Glutamatergic neuron (in vitro differentiated cells): Measurements from ENCODE around the gene RAPGEF6. TPM values are rescaled to one million over a fixed set of nuclear protein-coding genes. Genes with fewer than 3 reads are reported as not detected.

Source experiments
- DNase-seq: peaks from one replicate; pipeline ENCODE4 v3.0.0; 2022
- H3K27ac Mint-ChIP-seq: one replicate; pipeline ENCODE4 v1.8.0; 2020; ENCODE audit warnings: mild to moderate bottlenecking, mixed read lengths, inconsistent platforms; ENCODE audit not compliant: unreplicated experiment
- H3K27me3 Mint-ChIP-seq: one replicate; pipeline ENCODE4 v1.8.0; 2020; ENCODE audit warnings: mild to moderate bottlenecking, moderate library complexity, mixed read lengths, inconsistent platforms; ENCODE audit not compliant: unreplicated experiment
- H3K36me3 Mint-ChIP-seq: one replicate; pipeline ENCODE4 v1.8.0; 2020; ENCODE audit warnings: mild to moderate bottlenecking, mixed read lengths, inconsistent platforms; ENCODE audit not compliant: unreplicated experiment
- H3K4me1 Mint-ChIP-seq: one replicate; pipeline ENCODE4 v1.8.0; 2020; ENCODE audit warnings: mild to moderate bottlenecking, low read depth, mixed read lengths, inconsistent platforms; ENCODE audit not compliant: unreplicated experiment
- H3K4me3 Mint-ChIP-seq: one replicate; pipeline ENCODE4 v1.8.0; 2020; ENCODE audit warnings: mild to moderate bottlenecking, mixed read lengths, inconsistent platforms; ENCODE audit not compliant: unreplicated experiment
- H3K9me3 Mint-ChIP-seq: one replicate; pipeline ENCODE4 v1.8.0; 2020; ENCODE audit warnings: mild to moderate bottlenecking, moderate library complexity, mixed read lengths, inconsistent platforms; ENCODE audit not compliant: unreplicated experiment
- CTCF ChIP-seq: fragments of 200-600 bp; sonication (generic); IDR thresholded peaks from one replicate; pipeline ENCODE4 v1.5.0; 2021; ENCODE audit not compliant: partially characterized antibody, unreplicated experiment
- total RNA-seq: library from RNA; stranded (reverse); fragmentation: NEBNext Ultra II Directional; extraction: Animal tissue kit (Norgen Biotek cat#: 25700); gene quantifications from one replicate; pipeline ENCODE4 v1.2.1, GENCODE V29; 2021; ENCODE audit not compliant: unreplicated experiment

The RAPGEF6 gene
- total RNA-seq, 1 donor from 2014 or later: 278 TPM

GRCh38 chr5:131635684-131636572, 899 bp upstream of the RAPGEF6 start:
- TF ChIP-seq CTCF: no peak
- peak overlapping the region; percentile 98 for H3K4me3 Mint-ChIP-seq
- peaks cover 12% of the 10 kb centered on the region for H3K9me3 Mint-ChIP-seq
- H3K4me1 Mint-ChIP-seq: peaks cover 11% of the 10 kb centered on the region
- H3K27me3 Mint-ChIP-seq: peaks cover 7% of the 10 kb centered on the region
- peak overlapping the region; percentile 96 for H3K27ac Mint-ChIP-seq
- H3K36me3 Mint-ChIP-seq: no peaks in the 10 kb centered on the region
- no peak for DNase-seq

GRCh38 chr5:131634666-131634995, 398 bp downstream of the RAPGEF6 start:
- peaks cover 12% of the 10 kb centered on the region for H3K9me3 Mint-ChIP-seq
- DNase-seq: peak; percentile 76
- peaks cover 7% of the 10 kb centered on the region for H3K27me3 Mint-ChIP-seq
- no peaks in the 10 kb centered on the region for H3K36me3 Mint-ChIP-seq
- peak overlapping the region; percentile 98 for H3K4me3 Mint-ChIP-seq
- no peak for TF ChIP-seq CTCF
- H3K27ac Mint-ChIP-seq: peak overlapping the region; percentile 96
- peaks cover 11% of the 10 kb centered on the region for H3K4me1 Mint-ChIP-seq

GRCh38 chr5:131634238-131634637, 791 bp downstream of the RAPGEF6 start:
- H3K36me3 Mint-ChIP-seq: no peaks in the 10 kb centered on the region
- no peak for TF ChIP-seq CTCF
- H3K27ac Mint-ChIP-seq: peak overlapping the region; percentile 96
- DNase-seq: no peak
- H3K4me1 Mint-ChIP-seq: peaks cover 12% of the 10 kb centered on the region
- peaks cover 12% of the 10 kb centered on the region for H3K9me3 Mint-ChIP-seq
- H3K27me3 Mint-ChIP-seq: peaks cover 7% of the 10 kb centered on the region
- H3K4me3 Mint-ChIP-seq: peak overlapping the region; percentile 98

GRCh38 chr5:131633830-131634229, 1.2 kb downstream of the RAPGEF6 start:
- TF ChIP-seq CTCF: no peak
- H3K27ac Mint-ChIP-seq: peak overlapping the region; percentile 96
- no peaks in the 10 kb centered on the region for H3K36me3 Mint-ChIP-seq
- peak overlapping the region; percentile 98 for H3K4me3 Mint-ChIP-seq
- H3K9me3 Mint-ChIP-seq: peaks cover 12% of the 10 kb centered on the region
- DNase-seq: no peak
- peaks cover 16% of the 10 kb centered on the region for H3K4me1 Mint-ChIP-seq
- H3K27me3 Mint-ChIP-seq: peaks cover 7% of the 10 kb centered on the region

- H3K36me3 Mint-ChIP-seq: no peaks in the 10 kb centered on the region
- peaks cover 7% of the 10 kb centered on the region for H3K27me3 Mint-ChIP-seq
- H3K27ac Mint-ChIP-seq: no peak overlapping the region
- H3K4me1 Mint-ChIP-seq: peaks cover 17% of the 10 kb centered on the region
- H3K9me3 Mint-ChIP-seq: peaks cover 12% of the 10 kb centered on the region
- no peak for TF ChIP-seq CTCF
- DNase-seq: no peak
- no peak overlapping the region for H3K4me3 Mint-ChIP-seq
Observed at GRCh38 chr5:131630963-131631350, 4.1 kb downstream of the RAPGEF6 start.
